Osteocyte (in vitro differentiated cells): ENCODE results near the gene RIMBP3C. TPM values are rescaled to one million over a fixed set of nuclear protein-coding genes. Genes with fewer than 3 reads are reported as not detected.
"Not testable (repeated sequence)": the region's sequence is repeated elsewhere in the genome, so short reads cannot be mapped to it uniquely, and the experiment has no call there.

ENCODE experiments used
- DNase-seq: peaks from one replicate; pipeline ENCODE4 v3.0.0; 2021; ENCODE audit warnings: mixed read lengths; ENCODE audit not compliant: unreplicated experiment; ENCODE audit errors: extremely low spot score
- H3K27ac Mint-ChIP-seq: one replicate; pipeline ENCODE4 v1.8.0; 2021; ENCODE audit warnings: mild to moderate bottlenecking, mixed read lengths; ENCODE audit not compliant: unreplicated experiment
- H3K27me3 Mint-ChIP-seq: one replicate; pipeline ENCODE4 v1.8.0; 2021; ENCODE audit warnings: mixed read lengths; ENCODE audit not compliant: unreplicated experiment
- H3K36me3 Mint-ChIP-seq: one replicate; pipeline ENCODE4 v1.8.0; 2021; ENCODE audit warnings: mixed read lengths; ENCODE audit not compliant: unreplicated experiment
- H3K4me1 Mint-ChIP-seq: one replicate; pipeline ENCODE4 v1.8.0; 2021; ENCODE audit warnings: mixed read lengths; ENCODE audit not compliant: unreplicated experiment
- H3K4me3 Mint-ChIP-seq: one replicate; pipeline ENCODE4 v1.8.0; 2021; ENCODE audit warnings: mild to moderate bottlenecking, moderate library complexity, mixed read lengths; ENCODE audit not compliant: unreplicated experiment
- H3K9me3 Mint-ChIP-seq: one replicate; pipeline ENCODE4 v1.8.0; 2021; ENCODE audit warnings: mixed read lengths; ENCODE audit not compliant: unreplicated experiment
- CTCF ChIP-seq: fragments of 200-600 bp; sonication (generic); IDR thresholded peaks from 2 replicates; pipeline ENCODE4 v1.5.0; 2021; ENCODE audit warnings: antibody characterized with exemption, mild to moderate bottlenecking, moderate library complexity
- total RNA-seq: library from RNA; stranded (reverse); gene quantifications from 2 replicates; pipeline ENCODE4 v1.2.1, GENCODE V29; 2021

The RIMBP3C gene
- total RNA-seq, 1 donor from 2014 or later: not detected

DNA sequence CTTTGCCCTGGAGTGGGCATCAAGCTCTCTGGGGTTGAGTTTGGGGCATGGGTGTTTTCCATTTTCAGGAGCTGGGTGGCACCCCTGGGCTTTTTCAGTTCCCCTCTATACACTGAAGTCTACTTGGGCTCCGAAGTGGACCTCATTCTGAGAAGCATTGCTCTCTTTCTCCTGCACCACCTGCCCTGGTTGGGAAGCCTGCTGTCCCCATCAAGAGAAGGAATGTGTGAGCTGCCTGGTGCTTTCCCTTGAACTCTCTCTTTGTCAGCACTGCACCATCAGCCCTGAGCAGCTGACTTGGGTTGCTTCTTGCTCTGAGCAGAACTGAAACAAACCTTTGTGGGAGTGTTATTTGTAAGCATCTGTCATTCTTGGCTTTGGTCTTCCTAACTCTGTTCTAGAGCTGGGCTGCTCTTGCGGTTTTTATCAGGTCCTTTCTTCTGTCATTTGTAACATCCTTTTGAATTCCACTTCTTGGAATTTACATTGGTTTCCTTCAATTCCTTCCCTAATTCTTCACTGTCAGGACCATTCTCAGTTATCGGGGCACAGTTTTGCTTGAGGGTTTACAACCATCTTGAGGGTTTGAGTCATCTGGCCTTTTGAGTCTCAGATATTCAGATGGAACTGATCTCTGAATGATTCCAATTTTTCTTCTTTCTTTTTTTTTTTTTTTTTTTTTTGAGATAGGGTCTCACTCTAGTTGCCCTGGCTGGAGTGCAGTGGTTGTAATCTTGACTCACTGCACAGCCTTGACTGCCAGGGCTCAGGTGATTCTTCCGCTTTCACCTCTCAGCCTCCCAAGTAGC is 36.7 kb upstream of the RIMBP3C start:
- DNase-seq: no peak
- peaks cover 3% of the 10 kb centered on the region for H3K36me3 Mint-ChIP-seq
- no peak overlapping the region for H3K27ac Mint-ChIP-seq
- H3K9me3 Mint-ChIP-seq: no peaks in the 10 kb centered on the region
- peaks cover 21% of the 10 kb centered on the region for H3K4me1 Mint-ChIP-seq
- no peak overlapping the region for H3K4me3 Mint-ChIP-seq
- no peaks in the 10 kb centered on the region for H3K27me3 Mint-ChIP-seq
- TF ChIP-seq CTCF: no peak

DNA sequence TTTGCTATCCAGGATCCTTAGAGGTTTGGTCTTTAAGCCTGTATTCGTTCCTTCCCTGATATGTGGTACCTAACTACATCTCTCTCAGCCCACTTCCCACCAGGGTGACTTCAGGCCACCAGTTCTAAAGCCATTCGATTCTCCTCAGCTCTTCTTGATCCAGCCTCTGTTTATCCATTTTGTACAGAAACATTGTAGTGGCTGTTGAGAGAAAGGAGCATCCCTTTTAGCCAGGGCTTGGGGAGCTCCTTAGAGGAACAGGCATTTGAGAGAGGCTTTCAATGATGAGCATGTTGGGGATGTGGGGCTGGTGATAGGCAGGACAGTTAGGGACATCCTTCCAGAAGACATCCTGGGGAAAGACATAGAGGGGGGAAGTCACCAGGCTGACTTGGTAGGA is 34.1 kb upstream of the RIMBP3C start:
- peaks cover 14% of the 10 kb centered on the region for H3K4me1 Mint-ChIP-seq
- TF ChIP-seq CTCF: no peak
- peaks cover 3% of the 10 kb centered on the region for H3K36me3 Mint-ChIP-seq
- no peak overlapping the region for H3K27ac Mint-ChIP-seq
- no peak overlapping the region for H3K4me3 Mint-ChIP-seq
- DNase-seq: no peak
- no peaks in the 10 kb centered on the region for H3K9me3 Mint-ChIP-seq
- H3K27me3 Mint-ChIP-seq: no peaks in the 10 kb centered on the region

DNA sequence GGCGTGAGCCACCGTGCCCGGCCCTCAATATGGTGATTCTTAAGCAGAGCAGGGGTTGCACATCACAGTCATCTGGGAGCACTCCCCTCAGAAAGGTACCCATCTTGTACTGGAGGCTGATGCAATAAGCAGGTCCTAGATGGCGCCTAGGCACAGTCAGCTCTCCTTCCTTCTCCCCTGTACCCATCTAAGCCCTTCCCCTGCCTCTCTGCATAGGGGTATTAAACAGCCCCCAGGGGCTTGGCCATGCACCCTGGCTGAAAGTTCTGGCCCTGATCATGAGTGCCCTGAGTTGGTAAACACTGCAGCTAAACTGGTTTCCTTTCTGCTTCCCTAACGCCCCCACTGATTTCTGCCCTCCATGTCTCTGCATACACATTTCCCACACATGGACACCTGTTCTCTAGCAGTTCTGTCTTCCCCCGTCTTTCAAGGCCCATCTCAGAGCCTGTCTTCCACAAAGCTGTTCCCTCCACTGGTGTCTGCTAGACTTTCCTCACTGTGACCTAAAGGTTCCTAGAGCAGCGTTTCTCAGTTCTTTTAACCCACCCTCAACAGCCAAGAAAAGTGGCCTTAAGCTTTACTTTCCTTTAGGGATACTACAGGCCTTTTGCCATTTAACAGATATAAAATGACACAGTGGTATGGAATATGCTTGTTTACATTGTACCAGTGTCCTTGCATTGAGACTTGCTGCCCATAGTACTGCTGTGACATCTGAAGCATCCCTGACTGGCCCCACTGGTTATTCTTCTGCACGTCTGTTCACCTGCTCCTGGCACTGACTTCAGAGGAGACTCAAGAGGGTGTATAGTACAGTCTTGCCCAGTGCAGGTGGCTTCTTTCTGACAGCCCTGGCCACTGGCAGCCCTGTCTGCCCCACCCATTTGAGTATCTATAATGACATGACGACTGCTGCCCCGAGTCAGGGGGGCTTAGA is 31.8 kb upstream of the RIMBP3C start:
- Mint-ChIP-seq H3K4me3 (no peak overlapping the region), H3K27me3 (no peaks in the 10 kb centered on the region), H3K27ac (no peak overlapping the region), H3K4me1 (peaks cover 14% of the 10 kb centered on the region), H3K36me3 (peaks cover 2% of the 10 kb centered on the region), H3K9me3 (no peaks in the 10 kb centered on the region)
- no peak for TF ChIP-seq CTCF
- no peak for DNase-seq

DNA sequence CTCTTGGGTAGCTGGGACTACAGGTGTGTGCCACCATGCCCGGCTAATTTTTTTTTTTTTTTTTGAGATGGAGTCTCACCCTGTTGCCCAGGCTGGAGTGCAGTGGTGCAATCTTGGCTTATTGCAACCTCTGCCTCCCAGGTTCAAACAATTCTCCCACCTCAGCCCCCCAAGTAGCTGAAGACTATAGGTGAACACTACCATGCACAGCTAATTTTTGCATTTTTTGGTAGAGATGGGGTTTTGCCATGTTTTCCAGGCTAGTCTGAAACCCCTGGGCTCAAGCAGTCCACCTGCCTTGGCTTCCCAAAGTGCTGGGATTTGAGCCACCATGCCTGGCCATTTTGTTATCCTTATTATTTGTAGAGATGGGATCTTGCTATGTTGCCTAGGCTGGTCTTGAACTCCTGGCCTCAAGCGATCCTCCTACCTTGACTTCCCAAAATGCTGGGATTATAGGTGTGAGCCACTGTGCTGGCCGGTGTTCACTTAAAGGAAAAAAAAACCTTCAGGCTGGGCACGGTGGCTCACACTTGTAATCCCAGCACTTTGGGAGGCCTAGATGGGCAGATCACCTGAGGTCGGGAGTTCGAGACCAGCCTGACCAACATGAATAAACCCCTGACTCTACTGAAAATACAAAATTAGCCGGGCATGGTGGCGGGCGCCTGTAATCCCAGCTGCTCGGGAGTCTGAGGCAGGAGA is 29.9 kb upstream of the RIMBP3C start:
- H3K4me3 Mint-ChIP-seq, H3K27me3 Mint-ChIP-seq, H3K9me3 Mint-ChIP-seq, H3K27ac Mint-ChIP-seq, DNase-seq, H3K36me3 Mint-ChIP-seq: not testable (repeated sequence)
- H3K4me1 Mint-ChIP-seq: peaks cover 16% of the 10 kb centered on the region

GRCh38 chr22:21580623-21581007 is 29.4 kb upstream of the RIMBP3C start:
- not testable (repeated sequence) for DNase-seq, H3K27me3 Mint-ChIP-seq, H3K9me3 Mint-ChIP-seq, H3K36me3 Mint-ChIP-seq, H3K4me3 Mint-ChIP-seq
- peaks cover 19% of the 10 kb centered on the region for H3K4me1 Mint-ChIP-seq
- H3K27ac Mint-ChIP-seq: peak overlapping the region; percentile 10
